ENCODE results near the gene TUBGCP2.

The TUBGCP2 gene

GRCh38 chr10:133258066-133258817, 50.4 kb downstream of the TUBGCP2 start:
- Histone ChIP-seq H3K4me1 (peaks cover 82 to 93% (median 91%) of the 10 kb centered on the region in 10 experiments), H3K9ac (peak overlapping the region; percentile 79 to 95 (median 86)), H3K27me3 (peaks cover 0 to 14% (median 3%) of the 10 kb centered on the region in 11 experiments; a peak in 10 of 22 replicates), H3K36me3 (no peaks in the 10 kb centered on the region), H3K4me3 (peak overlapping the region; percentile 19 to 75 (median 48); a peak in 18 of 20 replicates), H3K4me2 (peak overlapping the region; percentile 86 to 100 (median 99)), H3K27ac (peak overlapping the region; percentile 91 to 100 (median 97)), H3K9me3 (replicated peaks in 1 of 11) (no peaks in the 10 kb centered on the region), H4K20me1 (peaks cover 0 to 20% (median 0%) of the 10 kb centered on the region in 11 experiments; a peak in 4 of 22 replicates)
- TF ChIP-seq Cebpa-rat (IDR thresholded peaks at IDR 0.05), result no peak

GRCh38 chr10:133257489-133258065, 51.1 kb downstream of the TUBGCP2 start:
- peak overlapping the region; percentile 79 to 95 (median 86) for H3K9ac ChIP-seq
- H3K4me2 ChIP-seq, result peak overlapping the region; percentile 86 to 100 (median 99)
- no peak for TF ChIP-seq Cebpa-rat (IDR thresholded peaks at IDR 0.05)
- H3K4me1 ChIP-seq, result peaks cover 75 to 93% (median 90%) of the 10 kb centered on the region in 10 experiments
- H3K9me3 ChIP-seq (replicated peaks in 1 of 11), result no peaks in the 10 kb centered on the region
- peak overlapping the region; percentile 91 to 100 (median 97) for H3K27ac ChIP-seq
- peaks cover 0 to 16% (median 0%) of the 10 kb centered on the region in 11 experiments; a peak in 4 of 22 replicates for H4K20me1 ChIP-seq
- H3K36me3 ChIP-seq, result no peaks in the 10 kb centered on the region
- H3K27me3 ChIP-seq, result peaks cover 0 to 7% (median 0%) of the 10 kb centered on the region in 11 experiments; a peak in 9 of 22 replicates
- peak overlapping the region; percentile 19 to 75 (median 48); a peak in 19 of 20 replicates for H3K4me3 ChIP-seq

- H3K36me3 ChIP-seq, result no peaks in the 10 kb centered on the region
Observed at GRCh38 chr10:133255323-133255722, 53.3 kb downstream of the TUBGCP2 start.

GRCh38 chr10:133254421-133255120, 54.1 kb downstream of the TUBGCP2 start:
- H3K27ac ChIP-seq, result peak overlapping the region in 10 of 11 experiments; percentile 3 to 100 (median 57); a peak in 18 of 22 replicates
- TF ChIP-seq Cebpa-rat (IDR thresholded peaks at IDR 0.05), result no peak
- H3K27me3 ChIP-seq, result peaks cover 0 to 11% (median 4%) of the 10 kb centered on the region in 11 experiments; a peak in 7 of 22 replicates
- peaks cover 50 to 78% (median 66%) of the 10 kb centered on the region in 10 experiments for H3K4me1 ChIP-seq
- peak overlapping the region; percentile 16 to 100 (median 93) for H3K4me2 ChIP-seq
- H3K9ac ChIP-seq, result peak overlapping the region; percentile 3 to 54 (median 42); a peak in 16 of 22 replicates
- no peaks in the 10 kb centered on the region for H3K36me3 ChIP-seq
- no peaks in the 10 kb centered on the region for H3K9me3 ChIP-seq (replicated peaks in 1 of 11)
- no peak overlapping the region for H3K4me3 ChIP-seq
- H4K20me1 ChIP-seq, result peaks cover 0 to 11% (median 0%) of the 10 kb centered on the region in 11 experiments; a peak in 3 of 22 replicates

More at GRCh38 chr10:133255323-133255722, 53.3 kb downstream of the TUBGCP2 start:
- H3K4me1 ChIP-seq, result peaks cover 58 to 86% (median 74%) of the 10 kb centered on the region in 10 experiments
- H4K20me1 ChIP-seq, result peaks cover 0 to 16% (median 0%) of the 10 kb centered on the region in 11 experiments; a peak in 4 of 22 replicates
- no peak overlapping the region for H3K4me3 ChIP-seq
- 0 out of 22 replicates have a peak overlapping the region, but pooled peaks of 2 of the 11 experiments have one; percentile 3 to 32 for H3K9ac ChIP-seq
- H3K9me3 ChIP-seq (replicated peaks in 1 of 11), result no peaks in the 10 kb centered on the region
- TF ChIP-seq Cebpa-rat (IDR thresholded peaks at IDR 0.05), result no peak
- H3K27me3 ChIP-seq, result peaks cover 0 to 7% (median 2%) of the 10 kb centered on the region in 11 experiments; a peak in 6 of 22 replicates
- peak overlapping the region in 10 of 11 experiments; percentile 18 to 100 (median 98); a peak in 15 of 22 replicates for H3K4me2 ChIP-seq
- H3K27ac ChIP-seq, result peak overlapping the region in 6 of 11 experiments; percentile 7 to 100 (median 61); a peak in 10 of 22 replicates

- Histone ChIP-seq H3K4me2 (peak overlapping the region in 8 of 11 experiments; percentile 25 to 100 (median 62); a peak in 15 of 22 replicates), H3K9me3 (replicated peaks in 1 of 11) (no peaks in the 10 kb centered on the region), H3K27me3 (peaks cover 0 to 12% (median 4%) of the 10 kb centered on the region in 11 experiments; a peak in 6 of 22 replicates), H3K4me3 (no peak overlapping the region), H3K36me3 (no peaks in the 10 kb centered on the region), H3K4me1 (peaks cover 43 to 69% (median 58%) of the 10 kb centered on the region in 10 experiments), H3K9ac (peak overlapping the region in 3 of 11 experiments; percentile 23 to 53 (median 47); a peak in 3 of 22 replicates), H3K27ac (peak overlapping the region in 5 of 11 experiments; percentile 20 to 100 (median 61); a peak in 6 of 22 replicates), H4K20me1 (peaks cover 0 to 7% (median 0%) of the 10 kb centered on the region in 11 experiments; a peak in 3 of 22 replicates)
- TF ChIP-seq Cebpa-rat (IDR thresholded peaks at IDR 0.05), result peak in 3 of 11 experiments; percentile 18 to 36 (median 34); a peak in 3 of 22 replicates
Observed at GRCh38 chr10:133253361-133253955, 55.2 kb downstream of the TUBGCP2 start.

GRCh38 chr10:133252223-133252552, 56.5 kb downstream of the TUBGCP2 start:
- no peak overlapping the region for H3K27ac ChIP-seq
- H4K20me1 ChIP-seq, result no peaks in the 10 kb centered on the region
- no peak overlapping the region for H3K9ac ChIP-seq
- peaks cover 36 to 62% (median 51%) of the 10 kb centered on the region in 10 experiments for H3K4me1 ChIP-seq
- no peaks in the 10 kb centered on the region for H3K36me3 ChIP-seq
- peak overlapping the region in 2 of 11 experiments; percentile 20 to 37; a peak in 3 of 22 replicates for H3K4me2 ChIP-seq
- H3K27me3 ChIP-seq, result peaks cover 0 to 12% (median 4%) of the 10 kb centered on the region in 11 experiments; a peak in 6 of 22 replicates
- H3K4me3 ChIP-seq, result no peak overlapping the region
- no peak for TF ChIP-seq Cebpa-rat (IDR thresholded peaks at IDR 0.05)
- H3K9me3 ChIP-seq (replicated peaks in 1 of 11), result no peaks in the 10 kb centered on the region

GRCh38 chr10:133251388-133252222, 57.1 kb downstream of the TUBGCP2 start:
- peaks cover 0 to 12% (median 4%) of the 10 kb centered on the region in 11 experiments; a peak in 6 of 22 replicates for H3K27me3 ChIP-seq
- no peak overlapping the region for H3K4me3 ChIP-seq
- peaks cover 36 to 62% (median 50%) of the 10 kb centered on the region in 10 experiments for H3K4me1 ChIP-seq
- no peaks in the 10 kb centered on the region for H3K9me3 ChIP-seq (replicated peaks in 1 of 11)
- no peaks in the 10 kb centered on the region for H3K36me3 ChIP-seq
- no peaks in the 10 kb centered on the region for H4K20me1 ChIP-seq
- peak overlapping the region in 2 of 11 experiments; percentile 20 to 37; a peak in 4 of 22 replicates for H3K4me2 ChIP-seq
- H3K9ac ChIP-seq, result 0 out of 22 replicates have a peak overlapping the region, but pooled peaks of 1 of the 11 experiments have one; percentile 31
- H3K27ac ChIP-seq, result no peak overlapping the region; a peak in 1 of 22 replicates
- no peak for TF ChIP-seq Cebpa-rat (IDR thresholded peaks at IDR 0.05)

Data from BLaER1 treated with 17β-estradiol and CSF1 and Interleukin-3, amounts not matched to agents 10 nM and 100 nM (cell line).